HCT116 (cell line): ENCODE measurements around the gene FRMD7. TPM values are rescaled to one million over a fixed set of nuclear protein-coding genes. Genes with fewer than 3 reads are reported as not detected.
"Not testable (repeated sequence)": the region's sequence is repeated elsewhere in the genome, so short reads cannot be mapped to it uniquely, and the experiment has no call there.

Experiments
- ATAC-seq: fragments of 200-7000 bp; cut with Tn5 transposase; 2 replicates; pipeline ENCODE4 v1.9.1; 2020; ENCODE audit warnings: mild to moderate bottlenecking, moderate library complexity
- BruUV-seq: library from RNA; stranded (reverse); fragments of 400-500 nt; replicated peaks from 2 replicates; lab custom pipeline; 2021; lab: Mats Ljungman, UMichigan
- CTCF ChIA-PET: fragments of 300-600 bp; sonication (Branson Sonifier 250); formaldehyde crosslinking; loops from one replicate; lab custom pipeline; 2021; ENCODE audit warnings: antibody characterized with exemption; lab: Charles Lee
- POLR2A ChIA-PET: fragments of 300-600, 350-600 bp; sonication (Branson Sonifier 250); formaldehyde crosslinking; loops from one replicate; lab custom pipeline; 2021; ENCODE audit warnings: antibody characterized with exemption; lab: Charles Lee
- RAD21 ChIA-PET, 2 experiments: fragments of 300-600 bp; sonication (Branson Sonifier 250); formaldehyde crosslinking; loops; one replicate each; lab custom pipeline; 2023; ENCODE audit warnings: low total read pairs in 2 of 2; ENCODE audit not compliant: uncharacterized antibody in 2 of 2, unreplicated experiment in 2 of 2, low non-redundant PET in 1 of 2; lab: Charles Lee
- DNase-seq: peaks from one replicate; pipeline ENCODE4 v3.0.0-alpha.2; 2010; ENCODE audit warnings: low read depth, low spot score
- H2AFZ ChIP-seq: fragments of 200-600 bp; shearing (Covaris generic), sonication (generic); 2 replicates; pipeline ENCODE4 v1.6.1; 2017; ENCODE audit warnings: low read depth, mixed run types, mixed read lengths, antibody characterized with exemption, low read length; ENCODE audit not compliant: poor library complexity, severe bottlenecking
- H3K27ac ChIP-seq: 2 replicates; pipeline ENCODE4 v1.5.1; 2012; ENCODE audit warnings: low read depth, low read length
- H3K27me3 ChIP-seq: fragments of 200-600 bp; sonication (generic); 2 replicates; pipeline ENCODE4 v1.6.1; 2016; ENCODE audit warnings: mixed run types, low read length, mixed read lengths; ENCODE audit not compliant: insufficient read depth
- H3K36me3 ChIP-seq, 2 experiments: fragments of 200-500 bp in 1 of 2; fragments of 200-600 bp in 1 of 2; sonication (Bioruptor generic) in 1 of 2; sonication (generic) in 1 of 2; 2 replicates each; pipeline versions ENCODE4 v1.5.1 to v1.6.1; 2014 to 2016; ENCODE audit warnings: low read length in 2 of 2, inconsistent platforms in 1 of 2, mixed read lengths in 1 of 2, mixed run types in 1 of 2; ENCODE audit not compliant: insufficient read depth in 2 of 2, control insufficient read depth in 1 of 2
- H3K4me1 ChIP-seq, 2 experiments: fragments of 200-600 bp in 1 of 2; sonication (generic) in 1 of 2; 2 replicates each; pipeline versions ENCODE4 v1.5.1 to v1.6.1; 2012 to 2017; ENCODE audit warnings: low read length in 2 of 2, inconsistent platforms in 1 of 2, mild to moderate bottlenecking in 1 of 2, mixed read lengths in 1 of 2, mixed run types in 1 of 2, moderate library complexity in 1 of 2; ENCODE audit not compliant: insufficient read depth in 2 of 2, control insufficient read depth in 1 of 2
- H3K4me2 ChIP-seq: fragments of 200-600 bp; sonication (generic); 2 replicates; pipeline ENCODE4 v1.6.1; 2017; ENCODE audit warnings: mixed run types, low read length, mixed read lengths
- H3K4me3 ChIP-seq, 2 experiments: fragments of 200-600 bp in 1 of 2; sonication (generic) in 1 of 2; replicated peaks in 1 of 2; 2 replicates each; pipeline ENCODE4 v1.5.1; 2011 to 2016; ENCODE audit warnings: low read length in 2 of 2, control low read depth in 1 of 2, low read depth in 1 of 2, mild to moderate bottlenecking in 1 of 2, mixed read lengths in 1 of 2, mixed run types in 1 of 2
- H3K79me2 ChIP-seq: fragments of 200-600 bp; sonication (generic); 2 replicates; pipeline ENCODE4 v1.6.1; 2017; ENCODE audit warnings: mild to moderate bottlenecking, mixed run types, low read length, moderate library complexity, mixed read lengths; ENCODE audit not compliant: insufficient read depth
- H3K9ac ChIP-seq: fragments of 200-600 bp; sonication (generic); 2 replicates; pipeline ENCODE4 v1.6.1; 2016; ENCODE audit warnings: low read length, mixed read lengths
- H3K9me2 ChIP-seq: fragments of 200-600 bp; sonication (generic), shearing (Covaris generic); 2 replicates; pipeline ENCODE4 v1.6.1; 2017; ENCODE audit warnings: mixed run types, mild to moderate bottlenecking, moderate library complexity; ENCODE audit not compliant: insufficient read depth
- H3K9me3 ChIP-seq, 2 experiments: fragments of 200-500 bp in 1 of 2; fragments of 200-600 bp in 1 of 2; sonication (Bioruptor generic) in 1 of 2; sonication (generic) in 1 of 2; 2 replicates each; pipeline ENCODE4 v1.6.1; 2014 to 2017; ENCODE audit warnings: low read length in 2 of 2, mixed read lengths in 2 of 2, inconsistent platforms in 1 of 2, low read depth in 1 of 2, mild to moderate bottlenecking in 1 of 2, mixed run types in 1 of 2, moderate library complexity in 1 of 2; ENCODE audit not compliant: control insufficient read depth in 1 of 2, insufficient read depth in 1 of 2
- H4K20me1 ChIP-seq: fragments of 200-600 bp; sonication (generic), shearing (Covaris generic); 2 replicates; pipeline ENCODE4 v1.6.1; 2017; ENCODE audit warnings: mixed run types, mild to moderate bottlenecking, moderate library complexity; ENCODE audit not compliant: insufficient read depth
- EZH2 ChIP-seq: fragments of 200-600 bp; sonication (generic); IDR thresholded peaks from 2 replicates; pipeline ENCODE4 v1.6.1; 2017; ENCODE audit warnings: antibody characterized with exemption, mixed run types
- JUND ChIP-seq: IDR thresholded peaks from 2 replicates; pipeline ENCODE4 v1.6.1; 2012
- POLR2A ChIP-seq: IDR thresholded peaks from 2 replicates; pipeline ENCODE4 v1.7.0; 2011; ENCODE audit warnings: borderline replicate concordance; ENCODE audit not compliant: insufficient read depth, insufficient read length; ENCODE audit errors: extremely low read depth
- POLR2AphosphoS5 ChIP-seq: IDR thresholded peaks from 2 replicates; pipeline ENCODE4 v1.6.1; 2011; ENCODE audit warnings: mild to moderate bottlenecking, low read depth, low read length, moderate library complexity
- RAD21 ChIP-seq: IDR thresholded peaks from 2 replicates; pipeline ENCODE4 v1.6.1; 2012; ENCODE audit warnings: low read depth, mild to moderate bottlenecking
- SP1 ChIP-seq: IDR thresholded peaks from 2 replicates; pipeline ENCODE4 v1.6.1; 2012; ENCODE audit warnings: low read depth
- SRF ChIP-seq: IDR thresholded peaks from 2 replicates; pipeline ENCODE4 v1.6.1; 2012; ENCODE audit warnings: low read depth
- TCF7L2 ChIP-seq: IDR thresholded peaks from 2 replicates; pipeline ENCODE4 v1.7.0; 2011; ENCODE audit warnings: borderline replicate concordance, inconsistent platforms; ENCODE audit not compliant: insufficient read depth, insufficient read length; ENCODE audit errors: extremely low read depth
- ZNF274 ChIP-seq: fragments of 200-500 bp; sonication (Bioruptor generic); IDR thresholded peaks from 2 replicates; pipeline ENCODE4 v1.6.1; 2014; ENCODE audit warnings: mild to moderate bottlenecking, low read depth, low read length, inconsistent platforms
- intact Hi-C: fragments of 100-400 bp; cut with micrococcal nuclease; formaldehyde crosslinking; loops from 2 replicates; pipeline ENCODE4 v1.10.0; 2022
- total RNA-seq: library from RNA; stranded (reverse); gene quantifications from one replicate; pipeline ENCODE4 v1.2.1, GENCODE V29; 2021; ENCODE audit not compliant: unreplicated experiment
- TF ChIP-seq, protein P1 (sequence below): IDR thresholded peaks from 2 replicates; pipeline ENCODE4 v1.6.1; 2012
- TF ChIP-seq, protein P2 (sequence below): IDR thresholded peaks from 2 replicates; pipeline ENCODE4 v1.6.1; 2012; ENCODE audit warnings: low read depth

Gene FRMD7
- total RNA-seq, 1 experiment from 2014 or later: not detected

DNA sequence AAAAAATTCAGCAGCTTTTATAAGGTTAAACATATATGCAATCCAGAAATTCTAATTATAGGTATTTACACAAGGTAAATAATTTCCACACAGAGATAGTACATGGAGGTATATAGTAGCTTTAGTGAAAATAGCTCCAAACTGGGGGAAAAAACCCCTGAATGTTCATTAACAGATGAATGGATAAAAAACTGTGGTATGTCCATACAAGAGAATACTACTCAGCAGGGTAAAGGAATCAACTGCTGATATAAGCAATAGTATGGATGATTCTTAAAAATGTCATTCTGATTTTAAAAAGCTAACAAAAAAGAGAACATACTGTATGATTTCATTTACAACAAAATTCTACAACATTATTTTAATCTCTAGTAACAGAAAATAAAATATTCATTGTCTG, 37.2 kb upstream of the FRMD7 start:
- Histone ChIP-seq H3K9me2 (no peaks in the 10 kb centered on the region), H4K20me1 (no peaks in the 10 kb centered on the region), H3K36me3 (no peaks in the 10 kb centered on the region), H3K9ac (no peak overlapping the region), H3K27me3 (no peaks in the 10 kb centered on the region), H3K79me2 (no peaks in the 10 kb centered on the region), H3K4me3 (no peak overlapping the region), H3K27ac (no peak overlapping the region), H2AFZ (no peak overlapping the region), H3K9me3 (no peaks in the 10 kb centered on the region), H3K4me2 (no peak overlapping the region), H3K4me1 (no peaks in the 10 kb centered on the region)
- DNase-seq (no peak), ATAC-seq (no peak)
- TF ChIP-seq, protein P1, sequence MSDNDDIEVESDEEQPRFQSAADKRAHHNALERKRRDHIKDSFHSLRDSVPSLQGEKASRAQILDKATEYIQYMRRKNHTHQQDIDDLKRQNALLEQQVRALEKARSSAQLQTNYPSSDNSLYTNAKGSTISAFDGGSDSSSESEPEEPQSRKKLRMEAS: no peak
- no peak for TF ChIP-seq JUND
- TF ChIP-seq SRF: no peak
- TF ChIP-seq ZNF274: no peak
- TF ChIP-seq SP1: no peak
- no peak for TF ChIP-seq TCF7L2
- no peak for TF ChIP-seq RAD21
- TF ChIP-seq, protein P2, sequence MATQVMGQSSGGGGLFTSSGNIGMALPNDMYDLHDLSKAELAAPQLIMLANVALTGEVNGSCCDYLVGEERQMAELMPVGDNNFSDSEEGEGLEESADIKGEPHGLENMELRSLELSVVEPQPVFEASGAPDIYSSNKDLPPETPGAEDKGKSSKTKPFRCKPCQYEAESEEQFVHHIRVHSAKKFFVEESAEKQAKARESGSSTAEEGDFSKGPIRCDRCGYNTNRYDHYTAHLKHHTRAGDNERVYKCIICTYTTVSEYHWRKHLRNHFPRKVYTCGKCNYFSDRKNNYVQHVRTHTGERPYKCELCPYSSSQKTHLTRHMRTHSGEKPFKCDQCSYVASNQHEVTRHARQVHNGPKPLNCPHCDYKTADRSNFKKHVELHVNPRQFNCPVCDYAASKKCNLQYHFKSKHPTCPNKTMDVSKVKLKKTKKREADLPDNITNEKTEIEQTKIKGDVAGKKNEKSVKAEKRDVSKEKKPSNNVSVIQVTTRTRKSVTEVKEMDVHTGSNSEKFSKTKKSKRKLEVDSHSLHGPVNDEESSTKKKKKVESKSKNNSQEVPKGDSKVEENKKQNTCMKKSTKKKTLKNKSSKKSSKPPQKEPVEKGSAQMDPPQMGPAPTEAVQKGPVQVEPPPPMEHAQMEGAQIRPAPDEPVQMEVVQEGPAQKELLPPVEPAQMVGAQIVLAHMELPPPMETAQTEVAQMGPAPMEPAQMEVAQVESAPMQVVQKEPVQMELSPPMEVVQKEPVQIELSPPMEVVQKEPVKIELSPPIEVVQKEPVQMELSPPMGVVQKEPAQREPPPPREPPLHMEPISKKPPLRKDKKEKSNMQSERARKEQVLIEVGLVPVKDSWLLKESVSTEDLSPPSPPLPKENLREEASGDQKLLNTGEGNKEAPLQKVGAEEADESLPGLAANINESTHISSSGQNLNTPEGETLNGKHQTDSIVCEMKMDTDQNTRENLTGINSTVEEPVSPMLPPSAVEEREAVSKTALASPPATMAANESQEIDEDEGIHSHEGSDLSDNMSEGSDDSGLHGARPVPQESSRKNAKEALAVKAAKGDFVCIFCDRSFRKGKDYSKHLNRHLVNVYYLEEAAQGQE: no peak
- TF ChIP-seq POLR2AphosphoS5: no peak
- TF ChIP-seq EZH2: no peak
- TF ChIP-seq POLR2A: no peak
- RAD21 ChIA-PET: no interaction called here
- intact Hi-C loops: no loop called here
- BruUV-seq: no TSS peak
- CTCF ChIA-PET: no interaction called here
- POLR2A ChIA-PET: no interaction called here

- H3K36me3 ChIP-seq, BruUV-seq, H3K4me2 ChIP-seq, ATAC-seq, POLR2A ChIA-PET, intact Hi-C loops, H3K4me1 ChIP-seq, H3K27me3 ChIP-seq, H3K4me3 ChIP-seq, CTCF ChIA-PET, H3K27ac ChIP-seq, H3K9me2 ChIP-seq, H3K79me2 ChIP-seq, DNase-seq, RAD21 ChIA-PET, H3K9ac ChIP-seq, H4K20me1 ChIP-seq, H2AFZ ChIP-seq, H3K9me3 ChIP-seq: not testable (repeated sequence)
Measured at GRCh38 chrX:132163094-132163493, 35.3 kb upstream of the FRMD7 start.
